Measurements from ENCODE around the gene YAE1. TPM values are rescaled to one million over a fixed set of nuclear protein-coding genes. Genes with fewer than 3 reads are reported as not detected.
A peak's percentile ranks its signal among the peaks of the same experiment; 100 is the strongest.

The YAE1 gene
- total RNA-seq, 1 experiment from 2014 or later = 29.1 TPM

- BruUV-seq (replicated peaks) = no TSS peak
- POLR2A ChIA-PET (ENCODE audit: low non-redundant PET) = no interaction called here
- intact Hi-C loops (cut with micrococcal nuclease; ENCODE audit: unreplicated experiment) = no loop called here
- H3K4me3 ChIP-seq (ENCODE audit: low read depth, low read length, poor library complexity, severe bottlenecking) = no peak overlapping the region
- TF ChIP-seq EZH2 (IDR thresholded peaks at IDR 0.05; ENCODE audit: borderline replicate concordance, low read depth, low read length, poor library complexity, severe bottlenecking) (no peak), CTCF (conservative IDR thresholded peaks at IDR 0.05; ENCODE audit: low read depth, low read length) (no peak)
- DNase-seq (ENCODE audit: low spot score) = no peak
- no peak overlapping the region for H3K27ac ChIP-seq (ENCODE audit: low read depth, low read length, poor library complexity, severe bottlenecking)
- no peaks in the 10 kb centered on the region for H3K36me3 ChIP-seq (ENCODE audit: insufficient read depth, low read length, poor library complexity, severe bottlenecking)
- H3K27me3 ChIP-seq (replicated peaks; ENCODE audit: insufficient read depth, low read depth, low read length, poor library complexity) = no peaks in the 10 kb centered on the region
- peaks cover 21% of the 10 kb centered on the region for H3K4me1 ChIP-seq (ENCODE audit: insufficient read depth, low read length, poor library complexity, severe bottlenecking)
- CTCF ChIA-PET = no interaction called here
- H3K9me3 ChIP-seq (ENCODE audit: low read depth, low read length, poor library complexity, severe bottlenecking) = no peaks in the 10 kb centered on the region
Observed at GRCh38 chr7:39607865-39608264, 41.7 kb downstream of the YAE1 start.

- Histone ChIP-seq H3K9me3 (ENCODE audit: low read depth, low read length, poor library complexity, severe bottlenecking) (no peaks in the 10 kb centered on the region), H3K4me1 (ENCODE audit: insufficient read depth, low read length, poor library complexity, severe bottlenecking) (peaks cover 21% of the 10 kb centered on the region), H3K36me3 (ENCODE audit: insufficient read depth, low read length, poor library complexity, severe bottlenecking) (no peaks in the 10 kb centered on the region), H3K27me3 (replicated peaks; ENCODE audit: insufficient read depth, low read depth, low read length, poor library complexity) (no peaks in the 10 kb centered on the region), H3K27ac (ENCODE audit: low read depth, low read length, poor library complexity, severe bottlenecking) (peak overlapping the region; percentile 28), H3K4me3 (ENCODE audit: low read depth, low read length, poor library complexity, severe bottlenecking) (no peak overlapping the region)
- intact Hi-C loops (cut with micrococcal nuclease; ENCODE audit: unreplicated experiment) = no loop called here
- POLR2A ChIA-PET (ENCODE audit: low non-redundant PET) = no interaction called here
- TF ChIP-seq CTCF (conservative IDR thresholded peaks at IDR 0.05; ENCODE audit: low read depth, low read length) (no peak), EZH2 (IDR thresholded peaks at IDR 0.05; ENCODE audit: borderline replicate concordance, low read depth, low read length, poor library complexity, severe bottlenecking) (no peak)
- CTCF ChIA-PET = no interaction called here
- DNase-seq (ENCODE audit: low spot score) = peak; percentile 50
- BruUV-seq (replicated peaks) = no TSS peak
Observed at GRCh38 chr7:39608278-39608677, 42.1 kb downstream of the YAE1 start.

- CTCF ChIA-PET = no interaction called here
- Histone ChIP-seq H3K9me3 (ENCODE audit: low read depth, low read length, poor library complexity, severe bottlenecking) (no peaks in the 10 kb centered on the region), H3K36me3 (ENCODE audit: insufficient read depth, low read length, poor library complexity, severe bottlenecking) (no peaks in the 10 kb centered on the region), H3K27ac (ENCODE audit: low read depth, low read length, poor library complexity, severe bottlenecking) (peak overlapping the region; percentile 30), H3K27me3 (replicated peaks; ENCODE audit: insufficient read depth, low read depth, low read length, poor library complexity) (no peaks in the 10 kb centered on the region), H3K4me1 (ENCODE audit: insufficient read depth, low read length, poor library complexity, severe bottlenecking) (peaks cover 21% of the 10 kb centered on the region), H3K4me3 (ENCODE audit: low read depth, low read length, poor library complexity, severe bottlenecking) (no peak overlapping the region)
- intact Hi-C loops (cut with micrococcal nuclease; ENCODE audit: unreplicated experiment) = loop anchor here (1.0 kb wide), 1 partner anchor 14 kb away; the partner anchor contains the start of gene RALA
- TF ChIP-seq EZH2 (IDR thresholded peaks at IDR 0.05; ENCODE audit: borderline replicate concordance, low read depth, low read length, poor library complexity, severe bottlenecking) = no peak
- no peak for TF ChIP-seq CTCF (conservative IDR thresholded peaks at IDR 0.05; ENCODE audit: low read depth, low read length)
- BruUV-seq (replicated peaks) = TSS peak; percentile 84
- peak; percentile 40 for DNase-seq (ENCODE audit: low spot score)
- POLR2A ChIA-PET (ENCODE audit: low non-redundant PET) = no interaction called here
Observed at GRCh38 chr7:39609113-39609934, 43.1 kb downstream of the YAE1 start.

Data from A673 (cell line).